Choroid plexus epithelial cell (primary cell): Measurements from ENCODE around the gene CLNK.
A peak's percentile ranks its signal among the peaks of the same experiment; 100 is the strongest.

Experiments
- DNase-seq: peaks from one replicate; pipeline ENCODE4 v3.0.0-alpha.2; 2010; ENCODE audit warnings: low read depth
- H3K4me3 ChIP-seq: 2 replicates; pipeline ENCODE4 v1.5.1; 2011; ENCODE audit warnings: low read depth, mild to moderate bottlenecking, control low read depth, low read length, moderate library complexity
- TF ChIP-seq, protein P1 (sequence below): conservative IDR thresholded peaks from 2 replicates; pipeline ENCODE4 v1.5.1; 2011; ENCODE audit warnings: low read depth, mild to moderate bottlenecking, control low read depth, inconsistent platforms, low read length, moderate library complexity

Gene CLNK

DNA sequence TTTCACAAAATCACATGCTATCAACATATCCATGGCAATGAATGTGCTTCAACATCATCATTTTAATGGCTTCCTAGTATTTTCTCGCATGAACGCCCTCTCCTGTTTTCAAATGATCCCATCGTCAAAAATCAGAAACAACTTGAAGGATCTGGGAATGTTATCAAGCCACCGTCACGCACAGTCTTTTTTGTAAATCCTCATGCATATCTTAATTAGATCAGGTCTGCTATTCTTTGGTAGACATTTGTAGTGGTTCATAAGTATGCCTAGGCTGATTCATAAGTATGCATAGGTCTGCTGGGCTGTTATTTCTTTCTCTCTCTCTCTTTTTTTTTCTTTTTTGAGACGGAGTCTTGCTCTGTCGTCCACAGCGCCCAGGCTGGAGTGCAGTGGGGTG, 101.6 kb downstream of the CLNK start:
- TF ChIP-seq, protein P1, sequence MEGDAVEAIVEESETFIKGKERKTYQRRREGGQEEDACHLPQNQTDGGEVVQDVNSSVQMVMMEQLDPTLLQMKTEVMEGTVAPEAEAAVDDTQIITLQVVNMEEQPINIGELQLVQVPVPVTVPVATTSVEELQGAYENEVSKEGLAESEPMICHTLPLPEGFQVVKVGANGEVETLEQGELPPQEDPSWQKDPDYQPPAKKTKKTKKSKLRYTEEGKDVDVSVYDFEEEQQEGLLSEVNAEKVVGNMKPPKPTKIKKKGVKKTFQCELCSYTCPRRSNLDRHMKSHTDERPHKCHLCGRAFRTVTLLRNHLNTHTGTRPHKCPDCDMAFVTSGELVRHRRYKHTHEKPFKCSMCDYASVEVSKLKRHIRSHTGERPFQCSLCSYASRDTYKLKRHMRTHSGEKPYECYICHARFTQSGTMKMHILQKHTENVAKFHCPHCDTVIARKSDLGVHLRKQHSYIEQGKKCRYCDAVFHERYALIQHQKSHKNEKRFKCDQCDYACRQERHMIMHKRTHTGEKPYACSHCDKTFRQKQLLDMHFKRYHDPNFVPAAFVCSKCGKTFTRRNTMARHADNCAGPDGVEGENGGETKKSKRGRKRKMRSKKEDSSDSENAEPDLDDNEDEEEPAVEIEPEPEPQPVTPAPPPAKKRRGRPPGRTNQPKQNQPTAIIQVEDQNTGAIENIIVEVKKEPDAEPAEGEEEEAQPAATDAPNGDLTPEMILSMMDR, result no peak
- H3K4me3 ChIP-seq, result no peak overlapping the region
- no peak for DNase-seq

DNA sequence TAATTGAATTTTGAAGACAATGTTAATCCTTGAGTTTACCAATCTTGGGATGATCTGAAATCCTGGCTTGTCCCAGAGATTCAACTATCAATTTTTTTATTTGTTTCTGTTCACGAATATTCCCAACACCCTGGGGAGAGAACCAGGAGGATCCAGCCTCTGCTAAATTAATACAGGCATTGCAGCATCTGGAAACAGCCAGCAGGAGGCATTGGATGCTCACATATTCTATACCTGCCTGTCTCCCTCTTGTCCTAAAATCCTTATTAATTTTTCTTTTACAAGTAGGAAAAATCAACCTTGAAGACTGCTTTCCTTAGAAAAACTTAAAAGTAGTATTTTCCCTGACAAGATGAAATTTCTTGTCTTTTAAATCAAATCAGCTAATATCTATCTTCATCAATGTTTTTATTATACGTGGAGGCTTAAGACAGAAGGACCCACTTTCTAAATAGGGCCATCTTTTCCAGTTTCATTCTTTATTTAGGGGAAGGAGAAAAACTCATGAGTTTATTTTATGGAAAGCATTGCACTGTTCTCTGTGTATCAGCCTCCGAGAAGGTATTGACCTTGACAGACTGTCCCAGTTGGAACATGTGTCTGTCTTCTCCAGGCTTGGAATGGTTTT, 102.4 kb downstream of the CLNK start:
- DNase-seq, result peak; percentile 80
- TF ChIP-seq, protein P1, result peak; percentile 98
- H3K4me3 ChIP-seq, result no peak overlapping the region

DNA sequence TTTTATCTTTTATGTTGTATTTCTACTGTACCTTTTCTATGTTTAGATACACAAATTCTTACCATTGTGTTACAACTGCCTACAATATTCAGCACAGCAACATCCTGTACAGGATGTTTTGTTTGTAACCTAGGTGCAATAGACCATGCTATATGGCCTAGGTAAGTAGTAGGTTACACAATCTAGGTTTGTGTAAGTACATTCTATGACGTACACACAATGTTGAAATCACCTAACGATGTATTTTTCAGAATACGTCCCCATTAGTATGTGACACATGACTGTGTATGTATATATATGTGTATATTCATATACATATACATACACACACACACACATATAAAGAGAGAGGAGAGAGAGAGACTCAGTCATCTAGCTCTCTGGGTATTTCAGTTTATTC, 103.5 kb downstream of the CLNK start:
- H3K4me3 ChIP-seq, result no peak overlapping the region
- TF ChIP-seq, protein P1, result no peak
- DNase-seq, result no peak

DNA sequence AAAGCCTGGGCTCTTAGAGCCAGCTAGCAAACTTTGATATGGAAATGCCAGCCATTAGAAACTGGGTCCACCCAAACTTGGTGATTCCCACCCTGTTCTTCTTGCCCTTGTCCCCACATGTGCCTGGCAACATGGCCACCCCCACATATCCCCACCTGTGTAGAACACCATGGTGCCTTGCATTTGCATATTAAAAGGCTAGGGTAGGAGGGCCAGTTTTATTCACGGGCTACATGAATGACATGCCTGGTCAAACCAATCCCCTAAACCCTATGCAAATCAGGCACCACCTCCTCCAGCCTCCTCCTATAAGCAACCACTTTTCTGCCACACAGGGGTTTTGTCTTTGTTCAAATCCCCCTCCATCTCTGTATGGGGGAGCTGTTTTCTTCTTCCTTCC, 104.9 kb downstream of the CLNK start:
- no peak overlapping the region for H3K4me3 ChIP-seq
- DNase-seq, result no peak
- TF ChIP-seq, protein P1, result no peak

DNA sequence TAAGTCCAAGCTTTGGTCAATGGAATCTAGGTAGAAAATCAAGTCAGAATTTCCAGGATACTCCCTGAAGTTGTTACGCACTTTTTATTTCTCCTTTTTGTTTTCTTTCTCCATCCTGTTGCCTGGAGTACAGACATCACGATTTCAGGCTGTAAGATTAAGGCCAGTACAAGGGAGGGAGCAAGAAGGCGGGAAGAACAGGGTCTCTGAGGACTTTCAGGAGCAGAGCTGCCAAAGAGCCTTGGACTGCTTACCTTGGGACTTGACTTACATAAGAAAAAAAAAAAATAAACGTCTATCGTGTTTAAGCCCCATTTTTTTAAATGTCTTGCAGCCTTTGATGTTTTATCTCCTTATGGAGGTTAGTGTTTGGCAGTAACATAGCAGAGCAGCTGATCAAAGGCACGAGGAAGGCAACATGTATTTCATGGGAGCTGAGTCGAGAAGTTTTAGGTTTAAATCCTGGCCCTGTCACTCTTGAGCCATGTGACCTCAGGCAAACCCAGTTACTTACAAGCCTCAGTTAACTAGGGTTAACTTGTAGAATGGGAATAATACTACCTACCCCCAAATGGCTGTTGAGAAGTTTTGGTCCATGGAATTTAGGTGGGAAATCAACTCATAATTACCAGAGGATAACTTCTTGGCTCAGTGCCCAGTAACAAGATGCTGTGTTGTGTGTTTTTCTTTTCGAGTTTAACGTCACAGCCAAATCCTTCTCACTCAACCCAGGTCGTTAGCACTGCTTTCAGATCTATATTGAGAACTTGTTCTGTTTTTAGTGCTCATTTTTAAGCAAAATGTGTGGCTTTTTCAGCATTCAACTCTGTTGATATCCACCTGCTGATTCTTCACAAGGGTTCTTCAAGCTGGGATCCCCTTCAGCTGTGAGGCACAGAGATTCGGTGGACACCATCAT, 106.8 kb downstream of the CLNK start:
- peak; percentile 5 for DNase-seq
- TF ChIP-seq, protein P1, result no peak
- no peak overlapping the region for H3K4me3 ChIP-seq

DNA sequence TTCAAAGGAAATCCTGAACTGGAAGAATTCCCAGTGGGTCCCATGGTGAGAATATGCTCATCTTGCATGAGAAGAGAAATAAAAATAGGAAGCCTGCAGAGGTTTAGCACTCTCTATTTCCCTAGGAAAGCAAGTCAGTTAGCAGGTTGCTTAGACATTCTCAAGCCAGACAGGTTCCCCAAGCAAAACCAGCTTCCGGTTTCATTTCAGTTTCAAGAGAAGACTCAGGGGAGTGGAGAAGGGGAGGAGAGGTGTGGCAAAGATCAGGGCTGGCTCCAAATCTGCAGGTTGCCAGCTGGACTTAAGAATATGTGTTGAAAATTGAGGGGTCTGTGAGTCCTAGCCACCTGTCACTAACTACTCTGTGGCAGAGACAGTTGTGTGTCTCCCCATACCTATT, 107.5 kb downstream of the CLNK start:
- TF ChIP-seq, protein P1, result no peak
- DNase-seq, result no peak
- no peak overlapping the region for H3K4me3 ChIP-seq
